ENCODE measurements around the gene DUOXA1. TPM values are rescaled to one million over a fixed set of nuclear protein-coding genes. Genes with fewer than 3 reads are reported as not detected.

Gene DUOXA1
- total RNA-seq, 1 experiment from 2014 or later, result 0.09 TPM

- TF ChIP-seq IRF2 (CRISPR knock-in tag; IDR thresholded peaks at IDR 0.05; ENCODE audit: borderline replicate concordance, low read depth), result no peak
- TF ChIP-seq, protein P1, sequence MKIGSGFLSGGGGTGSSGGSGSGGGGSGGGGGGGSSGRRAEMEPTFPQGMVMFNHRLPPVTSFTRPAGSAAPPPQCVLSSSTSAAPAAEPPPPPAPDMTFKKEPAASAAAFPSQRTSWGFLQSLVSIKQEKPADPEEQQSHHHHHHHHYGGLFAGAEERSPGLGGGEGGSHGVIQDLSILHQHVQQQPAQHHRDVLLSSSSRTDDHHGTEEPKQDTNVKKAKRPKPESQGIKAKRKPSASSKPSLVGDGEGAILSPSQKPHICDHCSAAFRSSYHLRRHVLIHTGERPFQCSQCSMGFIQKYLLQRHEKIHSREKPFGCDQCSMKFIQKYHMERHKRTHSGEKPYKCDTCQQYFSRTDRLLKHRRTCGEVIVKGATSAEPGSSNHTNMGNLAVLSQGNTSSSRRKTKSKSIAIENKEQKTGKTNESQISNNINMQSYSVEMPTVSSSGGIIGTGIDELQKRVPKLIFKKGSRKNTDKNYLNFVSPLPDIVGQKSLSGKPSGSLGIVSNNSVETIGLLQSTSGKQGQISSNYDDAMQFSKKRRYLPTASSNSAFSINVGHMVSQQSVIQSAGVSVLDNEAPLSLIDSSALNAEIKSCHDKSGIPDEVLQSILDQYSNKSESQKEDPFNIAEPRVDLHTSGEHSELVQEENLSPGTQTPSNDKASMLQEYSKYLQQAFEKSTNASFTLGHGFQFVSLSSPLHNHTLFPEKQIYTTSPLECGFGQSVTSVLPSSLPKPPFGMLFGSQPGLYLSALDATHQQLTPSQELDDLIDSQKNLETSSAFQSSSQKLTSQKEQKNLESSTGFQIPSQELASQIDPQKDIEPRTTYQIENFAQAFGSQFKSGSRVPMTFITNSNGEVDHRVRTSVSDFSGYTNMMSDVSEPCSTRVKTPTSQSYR (CRISPR knock-in tag; IDR thresholded peaks at IDR 0.05), result no peak
- TF ChIP-seq RORB (CRISPR knock-in tag; IDR thresholded peaks at IDR 0.05), result no peak
- no peak for TF ChIP-seq TEAD4 (CRISPR knock-in tag; IDR thresholded peaks at IDR 0.05)
- TF ChIP-seq HMGXB4 (CRISPR knock-in tag; IDR thresholded peaks at IDR 0.05), result no peak
- TF ChIP-seq ZNF138 (CRISPR knock-in tag; conservative IDR thresholded peaks at IDR 0.05), result no peak
- TF ChIP-seq JAZF1 (CRISPR knock-in tag; IDR thresholded peaks at IDR 0.05), result no peak
- no peak for TF ChIP-seq ZNF512 (CRISPR knock-in tag; IDR thresholded peaks at IDR 0.05; ENCODE audit: borderline replicate concordance)
- TF ChIP-seq PREB (CRISPR knock-in tag; IDR thresholded peaks at IDR 0.05; ENCODE audit: borderline replicate concordance), result no peak
- TF ChIP-seq ZNF671 (CRISPR knock-in tag; IDR thresholded peaks at IDR 0.05), result no peak
- TF ChIP-seq ZNF263 (CRISPR knock-in tag; IDR thresholded peaks at IDR 0.05; ENCODE audit: low read depth), result no peak
- TF ChIP-seq PRDM15 (CRISPR knock-in tag; IDR thresholded peaks at IDR 0.05), result no peak
- no peak for TF ChIP-seq ZNF416 (CRISPR knock-in tag; IDR thresholded peaks at IDR 0.05)
- no peak for TF ChIP-seq MAX (CRISPR knock-in tag; IDR thresholded peaks at IDR 0.05)
- no peak for TF ChIP-seq CTCF (IDR thresholded peaks at IDR 0.05)
- H3K27ac Mint-ChIP-seq, result no peak overlapping the region
- H3K9me3 Mint-ChIP-seq, result no peaks in the 10 kb centered on the region
- DNase-seq (ENCODE audit: low spot score) (no peak), ATAC-seq (no peak)
- no peak overlapping the region for H3K4me3 Mint-ChIP-seq
- peaks cover 16% of the 10 kb centered on the region for H3K27me3 Mint-ChIP-seq (ENCODE audit: low read depth)
- POLR2A ChIA-PET, result no interaction called here
- CTCF ChIA-PET, result interaction anchor here (1.2 to 1.5 kb wide), 2 partner anchors 19 to 27 kb away, joined by 3 read pairs; no protein-coding TSS in a partner anchor
- H3K4me1 Mint-ChIP-seq, result no peaks in the 10 kb centered on the region
- no peaks in the 10 kb centered on the region for H3K36me3 Mint-ChIP-seq
Observed at GRCh38 chr15:45091576-45091975, 38.1 kb downstream of the DUOXA1 start.
